Kidney (tissue), 14 donors: ENCODE data around the gene FMNL2. TPM values are rescaled to one million over a fixed set of nuclear protein-coding genes. Genes with fewer than 3 reads are reported as not detected.

Source experiments
- DNase-seq, 5 donors: peaks; one replicate each; pipeline ENCODE4 v3.0.0-alpha.2; 2013 to 2020
- FAIRE-seq: peaks from 2 replicates; lab custom pipeline; 2012; peaks lifted over from hg19 to GRCh38; lab: Jason Lieb, UNC
- H3K27ac ChIP-seq, 2 donors: one replicate each; pipeline ENCODE4 v1.7.0; 2013; ENCODE audit warnings: low read depth in 2 of 2, low read length in 2 of 2, inconsistent platforms in 1 of 2
- H3K27me3 ChIP-seq: one replicate; pipeline ENCODE4 v1.7.1; 2013; ENCODE audit warnings: low read length, inconsistent platforms; ENCODE audit not compliant: control insufficient read depth, insufficient read depth
- H3K36me3 ChIP-seq, 3 donors: one replicate each; pipeline versions ENCODE4 v1.7.0 to v1.7.1; 2013; ENCODE audit warnings: low read length in 3 of 3, control low read depth in 1 of 3, inconsistent platforms in 1 of 3; ENCODE audit not compliant: insufficient read depth in 3 of 3, control insufficient read depth in 2 of 3
- H3K4me1 ChIP-seq, 3 donors: one replicate each; pipeline versions ENCODE4 v1.7.0 to v1.7.1; 2013; ENCODE audit warnings: low read length in 3 of 3, inconsistent platforms in 1 of 3, low read depth in 1 of 3; ENCODE audit not compliant: control insufficient read depth in 2 of 3, insufficient read depth in 2 of 3
- H3K4me3 ChIP-seq, 3 donors: one replicate each; pipeline versions ENCODE4 v1.7.0 to v1.8.1; 2013; ENCODE audit warnings: low read length in 3 of 3, control low read depth in 1 of 3, inconsistent platforms in 1 of 3
- H3K9ac ChIP-seq, 3 donors: one replicate each; pipeline versions ENCODE4 v1.7.0 to v1.7.1; 2013; ENCODE audit warnings: low read length in 3 of 3, control low read depth in 1 of 3, inconsistent platforms in 1 of 3
- H3K9me3 ChIP-seq, 3 donors: one replicate each; pipeline versions ENCODE4 v1.7.0 to v1.7.1; 2013; ENCODE audit warnings: low read length in 3 of 3, control low read depth in 1 of 3, inconsistent platforms in 1 of 3; ENCODE audit not compliant: control insufficient read depth in 2 of 3, insufficient read depth in 1 of 3
- CTCF ChIP-seq: IDR thresholded peaks from 3 replicates; pipeline ENCODE4 v1.5.1; 2012; ENCODE audit warnings: mild to moderate bottlenecking, moderate library complexity, borderline replicate concordance; ENCODE audit not compliant: insufficient read depth; ENCODE audit errors: extremely low read depth
- intact Hi-C: fragments of 100-400 bp; cut with DNase I; formaldehyde crosslinking; loops from one replicate; pipeline ENCODE4 v1.11.1; 2022
- polyA plus RNA-seq: library from polyadenylated mRNA; stranded (reverse); fragments of 350-450 nt; fragmentation: Illumina TruSeq; extraction: RNeasy Lipid Tissue Mini Kit (QIAGEN cat#74804); gene quantifications from one replicate; pipeline ENCODE4 v1.2.3, GENCODE V29; 2014; ENCODE audit warnings: low read depth, low replicate concordance; ENCODE audit not compliant: insufficient read depth
- total RNA-seq: library from RNA; stranded (reverse); fragmentation: NEBNext Ultra II Directional; extraction: Animal tissue kit (Norgen Biotek cat#: 25700); gene quantifications from one replicate; pipeline ENCODE4 v1.2.1, GENCODE V29; 2021
- donor health status: control.
- donor health status: control.
- donor health status: control.
- donor health status: control.
- donor health status: control.
- donor health status: DM: yes; HTN: yes; CAD: no.
- donor health status: Normal renal cell carcinoma (clear cell type).

Gene FMNL2
- total and polyA plus RNA-seq, 2 donors from 2014 or later: 10.7 to 39.1 TPM

GRCh38 chr2:152580714-152581113 is 245.7 kb downstream of the FMNL2 start:
- Histone ChIP-seq H3K4me1 (peaks cover 0 to 2% (median 0%) of the 10 kb centered on the region in 3 donors), H3K27ac (no peak overlapping the region), H3K9ac (no peak overlapping the region), H3K4me3 (no peak overlapping the region), H3K27me3 (no peaks in the 10 kb centered on the region), H3K9me3 (no peaks in the 10 kb centered on the region), H3K36me3 (no peaks in the 10 kb centered on the region)
- FAIRE-seq: no peak
- intact Hi-C loops: no loop called here
- no peak for DNase-seq
- no peak for TF ChIP-seq CTCF

DNA sequence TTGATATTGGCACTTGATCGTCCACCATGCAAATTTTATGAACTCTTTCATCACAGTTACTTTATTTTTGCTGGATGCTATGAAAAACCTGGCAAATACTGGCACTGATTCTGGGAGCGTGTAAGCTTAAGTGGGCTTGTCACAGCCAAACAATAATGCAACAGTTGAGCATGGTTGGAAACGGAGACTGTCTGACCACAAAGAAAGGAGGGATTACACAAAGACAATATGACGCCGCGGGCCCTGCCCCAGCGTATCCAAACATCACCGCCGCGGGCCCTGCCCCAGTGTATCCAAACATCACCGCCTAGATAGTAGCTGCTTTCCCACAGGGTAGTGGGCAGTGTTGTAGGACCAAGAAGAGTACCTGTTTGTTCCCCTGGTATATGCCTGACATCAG is 246.4 kb downstream of the FMNL2 start:
- no peaks in the 10 kb centered on the region for H3K36me3 ChIP-seq
- no peak for TF ChIP-seq CTCF

DNA sequence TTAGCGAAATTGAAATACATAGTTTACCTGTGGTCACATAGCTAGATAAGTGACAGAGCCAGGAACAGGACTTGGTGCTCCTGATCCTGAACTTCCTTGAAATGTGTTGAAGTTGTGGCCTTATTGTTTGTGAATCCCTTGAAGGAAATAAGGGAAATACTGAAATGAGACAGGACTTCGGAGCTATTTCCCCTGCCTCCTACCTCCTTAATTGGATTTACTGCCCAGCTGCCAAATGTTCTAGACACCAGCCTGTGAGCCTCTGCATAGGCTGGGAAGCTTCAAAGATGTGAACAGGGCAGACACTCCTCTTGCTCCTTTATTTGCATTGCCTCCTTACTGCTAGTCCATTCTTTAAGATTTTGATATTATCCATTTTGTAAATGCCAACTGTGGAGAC is 247.1 kb downstream of the FMNL2 start:
- Histone ChIP-seq H3K27me3 (no peaks in the 10 kb centered on the region), H3K9ac (no peak overlapping the region), H3K27ac (no peak overlapping the region), H3K9me3 (no peaks in the 10 kb centered on the region), H3K4me1 (peaks cover 0 to 5% (median 0%) of the 10 kb centered on the region in 3 donors), H3K36me3 (no peaks in the 10 kb centered on the region), H3K4me3 (no peak overlapping the region)
- intact Hi-C loops: no loop called here
- DNase-seq (no peak), FAIRE-seq (no peak)
- TF ChIP-seq CTCF: no peak

More for the DNA sequence above, 246.4 kb downstream of the FMNL2 start:
- Histone ChIP-seq H3K9ac (no peak overlapping the region), H3K27me3 (no peaks in the 10 kb centered on the region), H3K4me3 (no peak overlapping the region), H3K9me3 (no peaks in the 10 kb centered on the region), H3K4me1 (peaks cover 0 to 5% (median 0%) of the 10 kb centered on the region in 3 donors), H3K27ac (no peak overlapping the region)
- DNase-seq (no peak), FAIRE-seq (no peak)
- intact Hi-C loops: no loop called here
